Astrocyte (in vitro differentiated cells and primary cell): ENCODE data around the gene ABHD2. TPM values are rescaled to one million over a fixed set of nuclear protein-coding genes. Genes with fewer than 3 reads are reported as not detected.

Experiments used
- DNase-seq: peaks from one replicate; pipeline ENCODE4 v3.0.0-alpha.2; 2010; ENCODE audit warnings: low read depth
- FAIRE-seq: peaks from 2 replicates; lab custom pipeline; 2011; peaks lifted over from hg19 to GRCh38; lab: Jason Lieb, UNC
- H2AFZ ChIP-seq: 2 replicates; pipeline ENCODE4 v1.6.0; 2012; ENCODE audit warnings: low read depth, low read length, inconsistent platforms
- H3K27ac ChIP-seq: 2 replicates; pipeline ENCODE4 v1.5.1; 2011; ENCODE audit warnings: low read depth, low read length, inconsistent platforms
- H3K27me3 ChIP-seq: 2 replicates; pipeline ENCODE4 v1.6.0; 2011; ENCODE audit warnings: low read length, inconsistent platforms; ENCODE audit not compliant: insufficient read depth
- H3K36me3 ChIP-seq: 2 replicates; pipeline ENCODE4 v1.5.1; 2011; ENCODE audit warnings: low read length, inconsistent platforms; ENCODE audit not compliant: insufficient read depth
- H3K4me1 ChIP-seq: 2 replicates; pipeline ENCODE4 v1.5.1; 2011; ENCODE audit warnings: low read length, inconsistent platforms; ENCODE audit not compliant: insufficient read depth
- H3K4me2 ChIP-seq: 2 replicates; pipeline ENCODE4 v1.6.0; 2012; ENCODE audit warnings: low read length, inconsistent platforms
- H3K4me3 ChIP-seq: 2 replicates; pipeline ENCODE4 v1.5.1; 2011; ENCODE audit warnings: low read depth, mild to moderate bottlenecking, low read length, inconsistent platforms; ENCODE audit not compliant: insufficient read depth
- H3K79me2 ChIP-seq: 2 replicates; pipeline ENCODE4 v1.6.0; 2012; ENCODE audit warnings: mild to moderate bottlenecking, low read length, inconsistent platforms; ENCODE audit not compliant: insufficient read depth
- H3K9ac ChIP-seq: 2 replicates; pipeline ENCODE4 v1.6.0; 2012; ENCODE audit warnings: mild to moderate bottlenecking, low read length, inconsistent platforms
- H3K9me3 ChIP-seq: 2 replicates; pipeline ENCODE4 v1.5.1; 2012; ENCODE audit warnings: low read depth, mild to moderate bottlenecking, low read length, inconsistent platforms; ENCODE audit not compliant: insufficient read depth
- H4K20me1 ChIP-seq: 2 replicates; pipeline ENCODE4 v1.6.0; 2012; ENCODE audit warnings: low read length, inconsistent platforms; ENCODE audit not compliant: insufficient read depth
- H3K27ac Mint-ChIP-seq: one replicate; pipeline ENCODE4 v1.8.0; 2021; ENCODE audit warnings: mild to moderate bottlenecking, mixed read lengths; ENCODE audit not compliant: unreplicated experiment
- H3K27me3 Mint-ChIP-seq: one replicate; pipeline ENCODE4 v1.8.0; 2021; ENCODE audit warnings: low read depth, mixed read lengths; ENCODE audit not compliant: unreplicated experiment
- H3K36me3 Mint-ChIP-seq: one replicate; pipeline ENCODE4 v1.8.0; 2021; ENCODE audit warnings: low read depth, mixed read lengths; ENCODE audit not compliant: unreplicated experiment
- H3K4me1 Mint-ChIP-seq: one replicate; pipeline ENCODE4 v1.8.0; 2021; ENCODE audit warnings: low read depth, mixed read lengths; ENCODE audit not compliant: unreplicated experiment
- H3K4me3 Mint-ChIP-seq: one replicate; pipeline ENCODE4 v1.8.0; 2021; ENCODE audit warnings: mild to moderate bottlenecking, moderate library complexity, mixed read lengths; ENCODE audit not compliant: unreplicated experiment
- H3K9me3 Mint-ChIP-seq: one replicate; pipeline ENCODE4 v1.8.0; 2021; ENCODE audit warnings: mild to moderate bottlenecking, mixed read lengths; ENCODE audit not compliant: unreplicated experiment
- CTCF ChIP-seq: IDR thresholded peaks from 2 replicates; pipeline ENCODE4 v1.5.1; 2011; ENCODE audit warnings: low read depth, mild to moderate bottlenecking, inconsistent platforms, low read length, moderate library complexity; ENCODE audit not compliant: insufficient read depth
- EZH2 ChIP-seq: IDR thresholded peaks from 2 replicates; pipeline ENCODE4 v1.6.1; 2012; ENCODE audit warnings: mild to moderate bottlenecking, low read length, inconsistent platforms; ENCODE audit not compliant: insufficient read depth
- total RNA-seq: library from RNA; stranded (reverse); gene quantifications from 2 replicates; pipeline ENCODE4 v1.2.1, GENCODE V29; 2021

The ABHD2 gene
- total RNA-seq, 1 donor from 2014 or later = 41.3 TPM

- no peaks in the 10 kb centered on the region for H3K27me3 Mint-ChIP-seq
Measured at GRCh38 chr15:89098281-89098680, 10.0 kb downstream of the ABHD2 start.

GRCh38 chr15:89099968-89100367 is 11.7 kb downstream of the ABHD2 start:
- FAIRE-seq (no peak), DNase-seq (no peak)
- Histone ChIP-seq H3K9ac (no peak overlapping the region), H2AFZ (no peak overlapping the region), H3K9me3 (no peaks in the 10 kb centered on the region), H3K4me1 (peaks cover 42% of the 10 kb centered on the region), H3K27me3 (no peaks in the 10 kb centered on the region), H3K4me2 (no peak overlapping the region), H3K27ac (peak overlapping the region; percentile 97), H3K4me3 (no peak overlapping the region), H3K79me2 (peaks cover 79% of the 10 kb centered on the region), H4K20me1 (peaks cover 9% of the 10 kb centered on the region), H3K36me3 (peaks cover 10% of the 10 kb centered on the region)
- TF ChIP-seq CTCF (no peak), EZH2 (no peak)
- Mint-ChIP-seq H3K27ac (peak overlapping the region; percentile 43), H3K4me3 (no peak overlapping the region), H3K4me1 (peaks cover 37% of the 10 kb centered on the region), H3K9me3 (no peaks in the 10 kb centered on the region), H3K36me3 (no peaks in the 10 kb centered on the region), H3K27me3 (no peaks in the 10 kb centered on the region)

More at GRCh38 chr15:89098281-89098680, 10.0 kb downstream of the ABHD2 start:
- Histone ChIP-seq H3K27me3 (no peaks in the 10 kb centered on the region), H3K27ac (no peak overlapping the region), H3K9me3 (no peaks in the 10 kb centered on the region), H3K4me2 (no peak overlapping the region), H3K79me2 (peaks cover 82% of the 10 kb centered on the region), H3K4me3 (no peak overlapping the region), H3K9ac (no peak overlapping the region), H3K4me1 (peaks cover 31% of the 10 kb centered on the region), H3K36me3 (peaks cover 10% of the 10 kb centered on the region), H4K20me1 (peaks cover 18% of the 10 kb centered on the region), H2AFZ (no peak overlapping the region)
- no peak for TF ChIP-seq CTCF
- TF ChIP-seq EZH2 = no peak
- Mint-ChIP-seq H3K4me1 (peaks cover 32% of the 10 kb centered on the region), H3K36me3 (no peaks in the 10 kb centered on the region), H3K27ac (peak overlapping the region; percentile 42), H3K4me3 (no peak overlapping the region), H3K9me3 (no peaks in the 10 kb centered on the region)
- DNase-seq (no peak), FAIRE-seq (no peak)

DNA sequence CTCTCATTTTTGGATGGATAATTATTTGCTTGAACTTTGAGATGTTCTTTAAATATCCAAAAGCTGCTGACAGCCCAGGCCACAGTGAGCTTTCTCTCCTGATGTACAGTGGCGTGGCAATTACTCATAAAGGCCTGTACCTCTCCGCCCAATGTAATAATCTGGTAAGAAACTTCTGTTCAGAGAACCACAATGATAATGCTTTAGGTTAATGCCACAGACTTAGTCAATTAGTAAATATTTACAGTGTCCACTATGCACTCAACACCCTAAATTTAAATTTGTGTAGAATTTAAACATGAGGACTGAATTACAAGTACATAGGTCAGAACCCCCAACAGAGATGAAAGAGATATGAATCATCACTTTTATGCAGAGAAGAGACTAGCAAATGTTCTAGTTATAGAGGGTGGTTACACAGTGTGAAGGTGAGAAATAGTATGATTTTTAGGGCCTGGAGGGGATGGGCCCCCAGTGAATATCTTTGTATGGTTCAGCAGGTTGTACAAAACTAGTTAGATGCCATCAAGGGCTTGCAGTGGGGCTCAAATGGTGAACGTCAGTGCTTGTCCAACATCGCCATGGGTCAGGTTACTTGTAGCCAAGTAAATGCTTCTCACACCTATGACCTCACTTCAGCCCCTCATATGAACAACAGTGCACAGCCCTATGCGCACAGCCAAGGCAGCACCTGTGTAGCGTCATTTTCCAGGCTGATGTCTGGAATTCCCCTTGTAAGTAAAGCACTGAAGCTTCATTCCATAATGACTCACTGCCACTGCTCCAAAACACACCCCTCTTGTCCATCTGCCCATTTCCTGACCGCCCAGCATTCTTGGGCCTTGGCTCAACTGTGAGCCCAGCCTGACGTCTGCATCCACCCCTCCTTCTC is 13.3 kb downstream of the ABHD2 start:
- Mint-ChIP-seq H3K4me3 (no peak overlapping the region), H3K4me1 (peaks cover 48% of the 10 kb centered on the region), H3K36me3 (no peaks in the 10 kb centered on the region), H3K9me3 (no peaks in the 10 kb centered on the region), H3K27ac (peak overlapping the region; percentile 75), H3K27me3 (no peaks in the 10 kb centered on the region)
- TF ChIP-seq EZH2 (no peak), CTCF (no peak)
- H2AFZ ChIP-seq = no peak overlapping the region
- peak; percentile 95 for FAIRE-seq
- H3K27ac ChIP-seq = peak overlapping the region; percentile 97
- H3K79me2 ChIP-seq = peaks cover 71% of the 10 kb centered on the region
- H3K4me1 ChIP-seq = peaks cover 45% of the 10 kb centered on the region
- no peak overlapping the region for H3K4me3 ChIP-seq
- peak overlapping the region; percentile 78 for H3K9ac ChIP-seq
- no peaks in the 10 kb centered on the region for H4K20me1 ChIP-seq
- H3K9me3 ChIP-seq = no peaks in the 10 kb centered on the region
- no peaks in the 10 kb centered on the region for H3K27me3 ChIP-seq
- H3K36me3 ChIP-seq = peaks cover 10% of the 10 kb centered on the region
- DNase-seq = peak; percentile 100
- H3K4me2 ChIP-seq = peak overlapping the region; percentile 75
